Measurements from ENCODE around the gene DAZAP1. TPM values are rescaled to one million over a fixed set of nuclear protein-coding genes. Genes with fewer than 3 reads are reported as not detected.

Gene DAZAP1
- total RNA-seq, 1 experiment from 2014 or later, result 151 TPM

DNA sequence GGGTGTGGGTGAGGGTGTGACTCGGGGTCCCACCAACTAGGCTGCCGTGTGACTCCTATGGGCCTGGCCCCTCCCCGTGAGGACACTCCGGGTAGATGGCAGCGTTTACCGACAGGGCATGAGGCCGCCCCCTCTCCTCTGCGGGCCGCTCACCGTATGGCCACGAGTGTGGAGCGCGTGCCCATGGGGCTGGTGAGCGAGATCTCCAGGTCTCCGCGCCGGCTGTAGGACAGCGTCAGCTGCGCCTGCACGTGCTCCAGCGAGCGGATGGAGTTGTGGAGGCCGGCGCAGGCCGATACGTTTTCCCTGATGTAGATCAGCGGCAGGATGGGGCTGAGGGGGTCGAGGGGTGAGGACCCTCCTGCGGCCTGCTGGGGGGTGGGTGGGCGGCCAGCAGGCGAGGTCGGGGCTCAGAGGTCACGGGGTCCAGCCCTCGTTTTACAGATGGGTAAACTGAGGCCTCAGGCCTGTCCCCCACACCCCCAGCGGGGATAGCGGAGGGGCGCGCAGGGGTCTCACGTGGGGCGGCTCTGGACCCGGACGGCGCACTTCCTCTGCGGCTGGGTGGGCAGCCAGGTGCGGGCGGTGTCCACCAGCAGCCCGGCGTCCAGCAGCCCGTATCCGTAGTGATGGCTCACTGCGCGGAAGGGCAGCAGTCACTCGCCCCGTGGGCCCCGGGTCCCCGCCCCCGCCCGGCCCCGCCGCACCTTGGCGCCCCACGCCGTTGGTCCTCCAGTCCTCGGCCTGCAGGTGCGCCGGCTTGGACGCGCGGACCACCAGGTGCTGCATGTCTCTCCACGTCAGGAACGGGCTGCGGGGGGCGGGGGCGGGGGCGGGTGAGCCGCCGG, 76.0 kb downstream of the DAZAP1 start:
- Mint-ChIP-seq H3K27me3 (ENCODE audit: unreplicated experiment) (peaks cover 15% of the 10 kb centered on the region), H3K9me3 (ENCODE audit: low read depth, unreplicated experiment) (no peaks in the 10 kb centered on the region), H3K4me1 (ENCODE audit: low read depth, unreplicated experiment) (no peaks in the 10 kb centered on the region), H3K36me3 (ENCODE audit: insufficient read depth, unreplicated experiment) (peaks cover 12% of the 10 kb centered on the region), H3K4me3 (ENCODE audit: low read depth, unreplicated experiment) (no peak overlapping the region), H3K27ac (ENCODE audit: unreplicated experiment) (no peak overlapping the region)
- BruUV-seq (replicated peaks), result no TSS peak
- TF ChIP-seq CTCF (IDR thresholded peaks at IDR 0.05; ENCODE audit: unreplicated experiment), result no peak
- CTCF ChIA-PET, result no interaction called here
- DNase-seq, result no peak
- intact Hi-C loops (cut with micrococcal nuclease; ENCODE audit: unreplicated experiment), result no loop called here

- peaks cover 6% of the 10 kb centered on the region for H3K36me3 Mint-ChIP-seq (ENCODE audit: insufficient read depth, unreplicated experiment)
- H3K4me1 Mint-ChIP-seq (ENCODE audit: low read depth, unreplicated experiment), result no peaks in the 10 kb centered on the region
- no TSS peak for BruUV-seq (replicated peaks)
- intact Hi-C loops (cut with micrococcal nuclease; ENCODE audit: unreplicated experiment), result no loop called here
- H3K9me3 Mint-ChIP-seq (ENCODE audit: low read depth, unreplicated experiment), result no peaks in the 10 kb centered on the region
- no peak for DNase-seq
- H3K4me3 Mint-ChIP-seq (ENCODE audit: low read depth, unreplicated experiment), result no peak overlapping the region
- CTCF ChIA-PET, result no interaction called here
- H3K27ac Mint-ChIP-seq (ENCODE audit: unreplicated experiment), result no peak overlapping the region
- no peak for TF ChIP-seq CTCF (IDR thresholded peaks at IDR 0.05; ENCODE audit: unreplicated experiment)
- H3K27me3 Mint-ChIP-seq (ENCODE audit: unreplicated experiment), result peaks cover 15% of the 10 kb centered on the region
These were observed 76.6 kb downstream of the DAZAP1 start for GRCh38 chr19:1483979-1484428.

Other genes starting within 250 kb of the DAZAP1 start
- 84.9 and 97.8 TPM in 2 replicates for gene SBNO2, start 233.3 kb upstream of the DAZAP1 start, total RNA-seq (2022)
- gene STK11, start 201.8 kb upstream of the DAZAP1 start, total RNA-seq (2022), result 55.8 and 58.3 TPM in 2 replicates
- 4.2 and 5.7 TPM in 2 replicates for gene CBARP, start 169.6 kb upstream of the DAZAP1 start, total RNA-seq (2022)
- 86.6 and 91.8 TPM in 2 replicates for gene ATP5F1D, start 165.8 kb upstream of the DAZAP1 start, total RNA-seq (2022)
- gene MIDN, start 159.0 kb upstream of the DAZAP1 start, total RNA-seq (2022), result 61.8 and 72.4 TPM in 2 replicates
- 102 and 112 TPM in 2 replicates for gene CIRBP, start 138.3 kb upstream of the DAZAP1 start, total RNA-seq (2022)
- 32.9 and 34.4 TPM in 2 replicates for gene FAM174C, start 132.1 kb upstream of the DAZAP1 start, total RNA-seq (2022)
- gene EFNA2, start 121.7 kb upstream of the DAZAP1 start, total RNA-seq (2022), result 0.90 and 0.95 TPM in 2 replicates
- gene NDUFS7, start 23.7 kb upstream of the DAZAP1 start, total RNA-seq (2022), result 60.3 and 67.9 TPM in 2 replicates
- 14.3 and 19.4 TPM in 2 replicates for gene GAMT, start 6.0 kb upstream of the DAZAP1 start, total RNA-seq (2022)
- gene RPS15, start 30.8 kb downstream of the DAZAP1 start, total RNA-seq (2022), result 628 and 642 TPM in 2 replicates
- gene APC2, start 42.5 kb downstream of the DAZAP1 start, total RNA-seq (2022), result 0.12 and 0.44 TPM in 2 replicates
- gene C19orf25, start 71.6 kb downstream of the DAZAP1 start, total RNA-seq (2022), result 33.7 and 33.8 TPM in 2 replicates
- gene PCSK4, start 82.8 kb downstream of the DAZAP1 start, total RNA-seq (2022), result 4.5 and 5.5 TPM in 2 replicates
- gene REEP6, start 83.6 kb downstream of the DAZAP1 start, total RNA-seq (2022), result 13.9 and 16.2 TPM in 2 replicates
- gene ADAMTSL5, start 105.4 kb downstream of the DAZAP1 start, total RNA-seq (2022), result 9.5 and 9.6 TPM in 2 replicates
- gene PLK5, start 116.5 kb downstream of the DAZAP1 start, total RNA-seq (2022), result not detected in 2 replicates
- gene MEX3D, start 160.7 kb downstream of the DAZAP1 start, total RNA-seq (2022), result 41.4 and 42.0 TPM in 2 replicates
- gene MBD3, start 185.3 kb downstream of the DAZAP1 start, total RNA-seq (2022), result 52.2 and 65.6 TPM in 2 replicates
- 148 and 149 TPM in 2 replicates for gene UQCR11, start 197.9 kb downstream of the DAZAP1 start, total RNA-seq (2022)
- gene TCF3, start 245.0 kb downstream of the DAZAP1 start, total RNA-seq (2022), result 102 and 110 TPM in 2 replicates

Data from Calu3 (cell line).